Measurements from ENCODE around the gene EFEMP2.

DNA sequence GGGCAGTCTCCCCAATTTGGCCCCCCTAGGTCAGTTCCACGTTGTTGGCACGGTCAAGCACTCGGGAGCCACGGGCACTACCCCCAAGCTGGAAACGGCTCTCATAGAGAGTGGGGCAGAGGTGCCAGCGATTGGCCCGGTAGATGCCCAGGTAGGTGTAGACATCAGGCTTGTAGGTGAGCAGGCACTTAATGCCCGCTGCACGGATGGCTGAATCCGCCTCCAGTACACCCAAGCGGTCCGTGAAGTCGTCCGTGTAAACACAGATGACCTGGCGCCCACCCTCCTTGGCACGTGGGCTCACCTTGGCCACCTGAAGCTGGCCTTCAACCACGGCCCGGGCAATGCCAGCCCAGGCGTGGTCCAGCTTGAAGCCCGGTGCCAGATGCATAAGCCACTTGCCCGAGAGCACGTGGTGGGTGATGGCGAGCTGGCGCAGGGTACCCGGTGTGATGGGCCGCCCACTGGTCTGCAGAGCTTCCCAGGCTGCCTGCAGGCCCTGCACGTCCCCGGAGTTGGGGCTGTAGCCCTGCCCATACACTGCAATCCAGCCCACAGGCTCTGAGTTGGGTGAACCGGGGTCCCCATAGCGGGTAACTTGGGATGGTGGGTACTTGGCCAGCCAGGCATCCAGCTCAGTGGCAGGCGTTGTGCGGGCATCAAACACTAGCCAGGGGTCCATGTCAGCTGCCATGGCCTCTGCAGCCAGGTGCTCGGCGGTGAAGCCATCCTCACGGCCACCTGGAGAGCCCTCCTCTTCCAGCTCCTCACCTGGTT, 45.0 kb upstream of the EFEMP2 start:
- TF ChIP-seq, protein P1, sequence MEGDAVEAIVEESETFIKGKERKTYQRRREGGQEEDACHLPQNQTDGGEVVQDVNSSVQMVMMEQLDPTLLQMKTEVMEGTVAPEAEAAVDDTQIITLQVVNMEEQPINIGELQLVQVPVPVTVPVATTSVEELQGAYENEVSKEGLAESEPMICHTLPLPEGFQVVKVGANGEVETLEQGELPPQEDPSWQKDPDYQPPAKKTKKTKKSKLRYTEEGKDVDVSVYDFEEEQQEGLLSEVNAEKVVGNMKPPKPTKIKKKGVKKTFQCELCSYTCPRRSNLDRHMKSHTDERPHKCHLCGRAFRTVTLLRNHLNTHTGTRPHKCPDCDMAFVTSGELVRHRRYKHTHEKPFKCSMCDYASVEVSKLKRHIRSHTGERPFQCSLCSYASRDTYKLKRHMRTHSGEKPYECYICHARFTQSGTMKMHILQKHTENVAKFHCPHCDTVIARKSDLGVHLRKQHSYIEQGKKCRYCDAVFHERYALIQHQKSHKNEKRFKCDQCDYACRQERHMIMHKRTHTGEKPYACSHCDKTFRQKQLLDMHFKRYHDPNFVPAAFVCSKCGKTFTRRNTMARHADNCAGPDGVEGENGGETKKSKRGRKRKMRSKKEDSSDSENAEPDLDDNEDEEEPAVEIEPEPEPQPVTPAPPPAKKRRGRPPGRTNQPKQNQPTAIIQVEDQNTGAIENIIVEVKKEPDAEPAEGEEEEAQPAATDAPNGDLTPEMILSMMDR (optimal IDR thresholded peaks at IDR 0.05 in 1 of 3, IDR thresholded peaks at IDR 0.05 in 1 of 3, conservative IDR thresholded peaks at IDR 0.05 in 1 of 3; ENCODE audit: extremely low read depth in 1 of 3, insufficient read depth in 2 of 3, low read length in 3 of 3), result no peak
- no peak for TF ChIP-seq EZH2 (IDR thresholded peaks at IDR 0.05; ENCODE audit: low read length)

All from keratinocyte (primary cell).